Measurements from ENCODE around the gene RRAS. TPM values are rescaled to one million over a fixed set of nuclear protein-coding genes. Genes with fewer than 3 reads are reported as not detected.

The RRAS gene
- total RNA-seq (100 to 1,000 TPM; 105 to 127 (median 125) TPM), polyA plus RNA-seq (100 to 1,000 TPM in 2 of 3 donors, 10 to 100 TPM in 1; 79.8 to 139 (median 130) TPM)

GRCh38 chr19:49640113-49640898, at the start of gene RRAS:
Gene RRAS, minus strand, starts transcription at chr19:49640143. Its CDS starts 45 bp downstream, at chr19:49640098.
- whole genome bisulfite sequencing, 2 donors: 0% methylated on average over 51 of the region's 51 CpGs
- Histone ChIP-seq H3K27ac (peak within 1 kb of the TSS; percentile 97 to 100 (median 99)), H3K4me3 (peak within 1 kb of the TSS; percentile 80 to 95 (median 84)), H3K4me1 (peaks cover 0 to 78% (median 67%) of the 10 kb centered on the region in 4 donors), H3K27me3 (no peaks in the 10 kb centered on the region), H3K9me3 (no peaks in the 10 kb centered on the region), H3K36me3 (peaks cover 0 to 19% (median 10%) of the 10 kb centered on the region in 4 donors)
- TF ChIP-seq POLR2AphosphoS5 (IDR thresholded peaks at IDR 0.05) (peak; percentile 92 to 96 (median 94)), CTCF (IDR thresholded peaks at IDR 0.05) (no peak), EP300 (IDR thresholded peaks at IDR 0.05) (peak in 2 of 4 donors; percentile 62 to 79), POLR2A (IDR thresholded peaks at IDR 0.05) (peak; percentile 89 to 90)
- intact Hi-C loops (cut with DNase I): no loop called here
- peak; percentile 100 for DNase-seq

- TF ChIP-seq POLR2AphosphoS5 (IDR thresholded peaks at IDR 0.05): no peak
- TF ChIP-seq POLR2A (IDR thresholded peaks at IDR 0.05): no peak
- TF ChIP-seq CTCF (IDR thresholded peaks at IDR 0.05): peak in 2 of 4 experiments; percentile 38 to 42
- no peak for TF ChIP-seq EP300 (IDR thresholded peaks at IDR 0.05)
- H3K4me3 ChIP-seq: peak within 1 kb of the TSS; percentile 32 to 46 (median 39)
- H3K27me3 ChIP-seq: peaks cover 4 to 35% (median 31%) of the 10 kb centered on the region in 3 donors
- H3K9me3 ChIP-seq: no peaks in the 10 kb centered on the region
- peaks cover 0 to 31% (median 26%) of the 10 kb centered on the region in 4 donors for H3K4me1 ChIP-seq
- intact Hi-C loops (cut with DNase I): loop anchor here (2.0 kb wide), 1 partner anchor 77 kb away; the partner anchor contains the start of gene AP2A1
- peaks cover 9 to 38% (median 34%) of the 10 kb centered on the region in 4 donors for H3K36me3 ChIP-seq
- WGBS, 2 donors: 22 to 38% methylated on average over 54 of the region's 54 CpGs
- no peak for DNase-seq
- peak within 1 kb of the TSS; percentile 58 to 70 (median 60) for H3K27ac ChIP-seq
Measured at GRCh38 chr19:49689133-49690078, 49.5 kb upstream of the RRAS start, which contains the start of gene ADM5. Gene ADM5, plus strand, starts transcription at chr19:49689594. Its CDS starts 244 bp downstream, at chr19:49689838.

GRCh38 chr19:49688531-49689132, 48.7 kb upstream of the RRAS start:
- intact Hi-C loops (cut with DNase I): no loop called here
- Histone ChIP-seq H3K27me3 (peaks cover 4 to 35% (median 31%) of the 10 kb centered on the region in 3 donors), H3K4me1 (peaks cover 0 to 31% (median 26%) of the 10 kb centered on the region in 4 donors), H3K36me3 (peaks cover 15 to 45% (median 41%) of the 10 kb centered on the region in 4 donors), H3K4me3 (peak overlapping the region in 2 of 4 donors; percentile 4 to 46), H3K9me3 (no peaks in the 10 kb centered on the region), H3K27ac (peak overlapping the region in 3 of 4 donors; percentile 0 to 38 (median 21))
- TF ChIP-seq POLR2A (IDR thresholded peaks at IDR 0.05) (no peak), POLR2AphosphoS5 (IDR thresholded peaks at IDR 0.05) (no peak), EP300 (IDR thresholded peaks at IDR 0.05) (no peak), CTCF (IDR thresholded peaks at IDR 0.05) (no peak)
- no peak for DNase-seq
- WGBS, 2 donors: 78 to 79% methylated on average over 12 of the region's 12 CpGs

Data from sigmoid colon (tissue), 7 donors.